Measurements from ENCODE around the gene PODXL.

GRCh38 chr7:131499801-131500200 is 56.6 kb downstream of the PODXL start:
- no peak for TF ChIP-seq POLR2AphosphoS5 (IDR thresholded peaks at IDR 0.05; ENCODE audit: low read depth, low read length)
- no peak for TF ChIP-seq POLR2A (IDR thresholded peaks at IDR 0.05; ENCODE audit: low read depth, low read length)
- TF ChIP-seq POU2F2 (IDR thresholded peaks at IDR 0.05; ENCODE audit: low read depth, low read length): no peak
- no peak for TF ChIP-seq TAF1 (IDR thresholded peaks at IDR 0.05; ENCODE audit: low read depth, low read length)
- no peak for TF ChIP-seq PAX5 (IDR thresholded peaks at IDR 0.05; ENCODE audit: insufficient read depth, low read length, severe bottlenecking)
